Suprapubic skin (tissue), 4 donors: ENCODE results near the gene OR6T1. TPM values are rescaled to one million over a fixed set of nuclear protein-coding genes. Genes with fewer than 3 reads are reported as not detected.

ENCODE experiments used
- DNase-seq, 2 donors: peaks; one replicate each; pipeline ENCODE4 v3.0.0-alpha.2; 2019; ENCODE audit warnings: low spot score in 2 of 2
- H3K27ac ChIP-seq: fragments of 200-600 bp; sonication (generic); one replicate; pipeline ENCODE4 v1.5.1; 2019
- H3K27me3 ChIP-seq: fragments of 200-600 bp; sonication (generic); one replicate; pipeline ENCODE4 v1.5.1; 2019
- H3K36me3 ChIP-seq: fragments of 200-600 bp; sonication (generic); one replicate; pipeline ENCODE4 v1.5.1; 2019
- H3K4me1 ChIP-seq: fragments of 200-600 bp; sonication (generic); one replicate; pipeline ENCODE4 v1.5.1; 2019
- H3K4me3 ChIP-seq: fragments of 200-600 bp; sonication (generic); one replicate; pipeline ENCODE4 v1.5.1; 2019; ENCODE audit warnings: mild to moderate bottlenecking
- H3K9me3 ChIP-seq: fragments of 200-600 bp; sonication (generic); one replicate; pipeline ENCODE4 v1.5.1; 2019
- EP300 ChIP-seq: sonication (generic); formaldehyde crosslinking; IDR thresholded peaks from one replicate; pipeline ENCODE4 v1.6.1; 2017; ENCODE audit warnings: antibody characterized with exemption
- POLR2A ChIP-seq, 2 donors: fragments of 450-650 bp; IDR thresholded peaks; one replicate each; pipeline ENCODE4 v1.6.1; 2017; ENCODE audit warnings: antibody characterized with exemption in 2 of 2, mild to moderate bottlenecking in 2 of 2, moderate library complexity in 2 of 2
- POLR2AphosphoS5 ChIP-seq, 3 donors: sonication (generic); formaldehyde crosslinking; IDR thresholded peaks; one replicate each; pipeline ENCODE4 v1.6.1; 2017; ENCODE audit warnings: antibody characterized with exemption in 3 of 3
- WGBS: methylation state at CpG from one replicate; pipeline ENCODE4 v1.1.5; 2018; 5-methylcytosine and 5-hydroxymethylcytosine counted together
- total RNA-seq, 4 donors: library from RNA; depleted of rRNA; stranded (reverse); fragments of >200 nt; gene quantifications; one replicate each; pipeline ENCODE4 v1.1.0, GENCODE V29; 2016
- TF ChIP-seq, protein P1 (sequence below), 2 donors: fragments of 200-600 bp in 1 of 2; fragments of 450-650 bp in 1 of 2; sonication (generic) in 1 of 2; IDR thresholded peaks; one replicate each; pipeline ENCODE4 v1.5.1; 2016 to 2019; ENCODE audit warnings: antibody characterized with exemption in 2 of 2, mild to moderate bottlenecking in 1 of 2, moderate library complexity in 1 of 2

The OR6T1 gene, protein sequence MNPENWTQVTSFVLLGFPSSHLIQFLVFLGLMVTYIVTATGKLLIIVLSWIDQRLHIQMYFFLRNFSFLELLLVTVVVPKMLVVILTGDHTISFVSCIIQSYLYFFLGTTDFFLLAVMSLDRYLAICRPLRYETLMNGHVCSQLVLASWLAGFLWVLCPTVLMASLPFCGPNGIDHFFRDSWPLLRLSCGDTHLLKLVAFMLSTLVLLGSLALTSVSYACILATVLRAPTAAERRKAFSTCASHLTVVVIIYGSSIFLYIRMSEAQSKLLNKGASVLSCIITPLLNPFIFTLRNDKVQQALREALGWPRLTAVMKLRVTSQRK
- not detected for total RNA-seq

DNA sequence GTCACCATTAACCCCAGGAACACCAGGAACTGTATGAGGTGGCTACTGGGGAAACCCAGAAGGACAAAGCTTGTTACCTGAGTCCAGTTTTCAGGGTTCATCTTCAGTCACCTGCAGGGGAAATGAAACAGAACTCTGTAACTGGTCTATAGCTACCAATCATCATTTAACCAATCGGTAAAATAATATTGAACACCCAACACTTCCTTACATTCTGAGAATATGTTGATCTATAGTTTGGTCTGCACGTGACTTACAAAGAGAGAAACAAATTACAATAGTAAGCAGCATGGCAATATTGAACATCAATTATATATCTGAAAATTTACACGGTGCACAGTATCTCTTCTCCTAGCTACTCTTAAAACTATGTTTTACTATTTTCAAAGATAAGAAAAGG is at the start of gene OR6T1:
TSS of gene OR6T1 (minus strand) at position 101 of the 400 bp plus-strand sequence. CDS start at position 101, 0 bp downstream.
- Histone ChIP-seq H3K27ac (no peak within 1 kb of the TSS), H3K9me3 (no peaks in the 10 kb centered on the region), H3K36me3 (no peaks in the 10 kb centered on the region), H3K4me1 (no peaks in the 10 kb centered on the region), H3K27me3 (no peaks in the 10 kb centered on the region), H3K4me3 (no peak within 1 kb of the TSS)
- WGBS = 94% methylated on average over 3 of the region's 3 CpGs
- no peak for DNase-seq
- no peak for TF ChIP-seq POLR2A (IDR thresholded peaks at IDR 0.05)

DNA sequence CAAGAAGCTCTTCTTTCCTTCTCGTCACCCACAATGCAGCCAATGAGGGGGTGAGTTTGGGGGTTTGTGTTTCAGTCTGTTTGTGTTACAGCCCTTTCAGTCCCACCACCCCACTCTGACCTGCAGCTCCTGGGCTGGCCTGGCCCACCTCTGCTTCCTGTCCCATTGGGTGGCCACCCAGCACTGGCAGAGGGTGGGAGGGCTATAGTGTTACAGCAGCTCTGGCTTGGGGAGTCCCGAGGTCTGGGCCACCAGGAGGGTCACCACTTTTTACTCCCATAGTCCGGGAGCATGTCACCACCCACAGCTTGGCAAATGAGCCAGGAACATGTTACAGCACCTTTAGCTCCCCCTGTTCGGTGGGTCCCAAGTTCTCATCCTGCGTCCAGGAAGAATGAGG is 35.7 kb upstream of the OR6T1 start:
- WGBS = 87% methylated on average over 5 of the region's 5 CpGs
- H3K4me1 ChIP-seq = no peaks in the 10 kb centered on the region
- H3K27me3 ChIP-seq = no peaks in the 10 kb centered on the region
- H3K27ac ChIP-seq = no peak overlapping the region
- no peaks in the 10 kb centered on the region for H3K36me3 ChIP-seq
- TF ChIP-seq POLR2AphosphoS5 (IDR thresholded peaks at IDR 0.05) (no peak), POLR2A (IDR thresholded peaks at IDR 0.05) (no peak), EP300 (no peak)
- TF ChIP-seq, protein P1, sequence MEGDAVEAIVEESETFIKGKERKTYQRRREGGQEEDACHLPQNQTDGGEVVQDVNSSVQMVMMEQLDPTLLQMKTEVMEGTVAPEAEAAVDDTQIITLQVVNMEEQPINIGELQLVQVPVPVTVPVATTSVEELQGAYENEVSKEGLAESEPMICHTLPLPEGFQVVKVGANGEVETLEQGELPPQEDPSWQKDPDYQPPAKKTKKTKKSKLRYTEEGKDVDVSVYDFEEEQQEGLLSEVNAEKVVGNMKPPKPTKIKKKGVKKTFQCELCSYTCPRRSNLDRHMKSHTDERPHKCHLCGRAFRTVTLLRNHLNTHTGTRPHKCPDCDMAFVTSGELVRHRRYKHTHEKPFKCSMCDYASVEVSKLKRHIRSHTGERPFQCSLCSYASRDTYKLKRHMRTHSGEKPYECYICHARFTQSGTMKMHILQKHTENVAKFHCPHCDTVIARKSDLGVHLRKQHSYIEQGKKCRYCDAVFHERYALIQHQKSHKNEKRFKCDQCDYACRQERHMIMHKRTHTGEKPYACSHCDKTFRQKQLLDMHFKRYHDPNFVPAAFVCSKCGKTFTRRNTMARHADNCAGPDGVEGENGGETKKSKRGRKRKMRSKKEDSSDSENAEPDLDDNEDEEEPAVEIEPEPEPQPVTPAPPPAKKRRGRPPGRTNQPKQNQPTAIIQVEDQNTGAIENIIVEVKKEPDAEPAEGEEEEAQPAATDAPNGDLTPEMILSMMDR (IDR thresholded peaks at IDR 0.05) = no peak
- no peaks in the 10 kb centered on the region for H3K9me3 ChIP-seq
- DNase-seq = no peak
- no peak overlapping the region for H3K4me3 ChIP-seq

DNA sequence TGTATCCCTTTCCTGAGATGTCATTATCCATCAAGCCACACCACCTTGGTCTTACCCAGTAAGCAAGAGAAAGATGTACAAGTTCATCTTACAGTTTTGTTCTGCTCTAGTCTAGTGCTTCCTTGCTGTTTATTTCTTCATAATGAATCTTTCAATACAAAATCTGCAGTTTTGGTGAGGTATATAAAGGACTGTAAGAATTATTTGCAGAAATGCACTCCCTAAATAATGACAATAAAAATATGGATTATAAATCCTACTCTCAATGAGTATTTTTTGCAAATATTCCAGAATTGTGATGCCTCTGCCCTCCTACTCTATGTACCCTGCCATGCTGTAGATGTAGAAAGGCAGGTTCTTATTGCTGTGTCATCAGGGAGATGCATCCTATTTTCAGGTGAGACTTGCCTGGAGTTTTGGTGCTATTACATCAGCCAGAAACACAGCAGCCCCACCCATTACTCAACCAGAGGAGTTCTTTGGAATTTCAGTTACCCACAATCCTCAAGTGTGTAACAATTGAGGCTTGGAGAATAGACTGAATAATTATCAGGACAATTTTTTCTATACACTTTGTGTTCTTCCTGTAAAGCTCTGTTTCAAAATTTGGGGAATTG is 34.2 kb upstream of the OR6T1 start, which contains the start of gene OR10S1:
TSS of gene OR10S1 (minus strand) at position 51 of the 617 bp plus-strand sequence. CDS start 117 bp downstream, outside the sequence.
- Histone ChIP-seq H3K4me3 (no peak within 1 kb of the TSS), H3K27ac (no peak within 1 kb of the TSS), H3K9me3 (no peaks in the 10 kb centered on the region), H3K4me1 (no peaks in the 10 kb centered on the region), H3K27me3 (no peaks in the 10 kb centered on the region), H3K36me3 (no peaks in the 10 kb centered on the region)
- DNase-seq = no peak
- TF ChIP-seq POLR2AphosphoS5 (IDR thresholded peaks at IDR 0.05) (no peak), EP300 (no peak), POLR2A (IDR thresholded peaks at IDR 0.05) (no peak)
- TF ChIP-seq, protein P1 (IDR thresholded peaks at IDR 0.05) = no peak

DNA sequence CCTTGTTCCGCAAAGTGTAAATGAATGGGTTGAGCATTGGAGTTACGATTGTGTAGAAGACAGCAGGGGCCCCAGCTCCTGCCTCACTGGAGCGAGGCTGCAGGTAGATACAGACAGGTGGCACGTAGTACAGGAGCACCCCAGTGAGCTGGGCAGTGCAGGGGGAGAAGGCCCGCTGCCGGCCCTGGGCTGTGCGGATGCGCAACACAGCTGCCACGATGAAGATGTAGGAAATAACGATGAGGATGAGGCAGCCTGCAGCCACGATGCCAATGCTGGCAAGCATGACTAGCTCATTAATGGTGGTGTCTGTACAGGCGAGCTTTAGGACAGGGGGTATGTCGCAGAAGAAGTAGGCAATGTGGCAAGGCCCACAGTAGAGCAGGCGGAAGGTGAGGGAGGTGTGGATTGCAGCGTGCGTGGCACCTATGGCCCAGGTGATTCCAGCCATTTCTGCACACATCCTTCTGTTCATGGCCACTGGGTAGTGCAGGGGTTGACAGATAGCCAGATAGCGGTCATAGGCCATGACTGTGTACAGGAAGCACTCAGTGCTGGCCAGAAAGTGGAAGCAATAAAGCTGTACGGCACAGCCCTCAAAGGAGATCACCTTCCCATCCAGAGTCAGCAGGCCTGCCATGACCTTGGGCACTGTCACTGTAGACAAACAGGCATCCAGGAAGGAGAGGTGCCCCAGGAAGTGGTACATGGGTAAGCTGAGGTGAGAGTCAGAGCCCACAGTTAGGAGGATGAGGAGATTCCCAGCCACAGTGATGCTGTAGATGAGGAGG is 33.3 kb upstream of the OR6T1 start:
- H3K36me3 ChIP-seq = no peaks in the 10 kb centered on the region
- H3K27me3 ChIP-seq = no peaks in the 10 kb centered on the region
- DNase-seq = no peak
- no peak overlapping the region for H3K4me3 ChIP-seq
- TF ChIP-seq EP300 = no peak
- TF ChIP-seq, protein P1 (IDR thresholded peaks at IDR 0.05) = no peak
- no peak for TF ChIP-seq POLR2AphosphoS5 (IDR thresholded peaks at IDR 0.05)
- TF ChIP-seq POLR2A (IDR thresholded peaks at IDR 0.05) = no peak
- no peak overlapping the region for H3K27ac ChIP-seq
- WGBS = 88% methylated on average over 18 of the region's 18 CpGs
- H3K4me1 ChIP-seq = no peaks in the 10 kb centered on the region
- no peaks in the 10 kb centered on the region for H3K9me3 ChIP-seq

DNA sequence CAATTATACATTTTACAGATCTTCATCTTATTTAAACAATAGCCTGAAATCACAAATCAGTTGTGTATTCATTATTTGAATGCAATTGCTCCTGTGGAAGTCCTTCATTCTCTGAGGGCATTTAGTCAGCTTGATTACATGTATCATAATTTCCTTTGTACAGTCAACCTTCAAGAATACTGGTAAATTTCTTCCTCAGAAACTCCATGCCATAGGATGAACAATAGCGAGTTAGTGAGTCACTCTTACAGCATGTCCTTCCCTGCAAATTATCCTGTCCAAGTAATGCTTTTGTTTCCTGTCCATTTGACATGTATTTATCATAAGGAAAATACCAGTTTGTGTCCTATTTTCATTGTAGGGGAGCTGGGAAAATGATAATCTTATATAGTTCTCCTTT is 30.2 kb upstream of the OR6T1 start:
- TF ChIP-seq EP300 = no peak
- TF ChIP-seq POLR2AphosphoS5 (IDR thresholded peaks at IDR 0.05) = no peak
- TF ChIP-seq, protein P1 (IDR thresholded peaks at IDR 0.05) = no peak
- Histone ChIP-seq H3K36me3 (no peaks in the 10 kb centered on the region), H3K27me3 (no peaks in the 10 kb centered on the region), H3K9me3 (no peaks in the 10 kb centered on the region), H3K27ac (no peak overlapping the region), H3K4me3 (no peak overlapping the region), H3K4me1 (no peaks in the 10 kb centered on the region)
- 66% methylated on average over 1 of the region's 1 CpG for WGBS
- DNase-seq = no peak
